ENCODE data around the gene OSBPL7.
A peak's percentile ranks its signal among the peaks of the same experiment; 100 is the strongest.

The OSBPL7 gene, protein sequence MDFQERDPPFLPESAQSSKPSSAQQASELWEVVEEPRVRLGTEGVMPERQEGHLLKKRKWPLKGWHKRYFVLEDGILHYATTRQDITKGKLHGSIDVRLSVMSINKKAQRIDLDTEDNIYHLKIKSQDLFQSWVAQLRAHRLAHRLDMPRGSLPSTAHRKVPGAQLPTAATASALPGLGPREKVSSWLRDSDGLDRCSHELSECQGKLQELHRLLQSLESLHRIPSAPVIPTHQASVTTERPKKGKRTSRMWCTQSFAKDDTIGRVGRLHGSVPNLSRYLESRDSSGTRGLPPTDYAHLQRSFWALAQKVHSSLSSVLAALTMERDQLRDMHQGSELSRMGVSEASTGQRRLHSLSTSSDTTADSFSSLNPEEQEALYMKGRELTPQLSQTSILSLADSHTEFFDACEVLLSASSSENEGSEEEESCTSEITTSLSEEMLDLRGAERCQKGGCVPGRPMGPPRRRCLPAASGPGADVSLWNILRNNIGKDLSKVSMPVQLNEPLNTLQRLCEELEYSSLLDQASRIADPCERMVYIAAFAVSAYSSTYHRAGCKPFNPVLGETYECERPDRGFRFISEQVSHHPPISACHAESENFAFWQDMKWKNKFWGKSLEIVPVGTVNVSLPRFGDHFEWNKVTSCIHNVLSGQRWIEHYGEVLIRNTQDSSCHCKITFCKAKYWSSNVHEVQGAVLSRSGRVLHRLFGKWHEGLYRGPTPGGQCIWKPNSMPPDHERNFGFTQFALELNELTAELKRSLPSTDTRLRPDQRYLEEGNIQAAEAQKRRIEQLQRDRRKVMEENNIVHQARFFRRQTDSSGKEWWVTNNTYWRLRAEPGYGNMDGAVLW

DNA sequence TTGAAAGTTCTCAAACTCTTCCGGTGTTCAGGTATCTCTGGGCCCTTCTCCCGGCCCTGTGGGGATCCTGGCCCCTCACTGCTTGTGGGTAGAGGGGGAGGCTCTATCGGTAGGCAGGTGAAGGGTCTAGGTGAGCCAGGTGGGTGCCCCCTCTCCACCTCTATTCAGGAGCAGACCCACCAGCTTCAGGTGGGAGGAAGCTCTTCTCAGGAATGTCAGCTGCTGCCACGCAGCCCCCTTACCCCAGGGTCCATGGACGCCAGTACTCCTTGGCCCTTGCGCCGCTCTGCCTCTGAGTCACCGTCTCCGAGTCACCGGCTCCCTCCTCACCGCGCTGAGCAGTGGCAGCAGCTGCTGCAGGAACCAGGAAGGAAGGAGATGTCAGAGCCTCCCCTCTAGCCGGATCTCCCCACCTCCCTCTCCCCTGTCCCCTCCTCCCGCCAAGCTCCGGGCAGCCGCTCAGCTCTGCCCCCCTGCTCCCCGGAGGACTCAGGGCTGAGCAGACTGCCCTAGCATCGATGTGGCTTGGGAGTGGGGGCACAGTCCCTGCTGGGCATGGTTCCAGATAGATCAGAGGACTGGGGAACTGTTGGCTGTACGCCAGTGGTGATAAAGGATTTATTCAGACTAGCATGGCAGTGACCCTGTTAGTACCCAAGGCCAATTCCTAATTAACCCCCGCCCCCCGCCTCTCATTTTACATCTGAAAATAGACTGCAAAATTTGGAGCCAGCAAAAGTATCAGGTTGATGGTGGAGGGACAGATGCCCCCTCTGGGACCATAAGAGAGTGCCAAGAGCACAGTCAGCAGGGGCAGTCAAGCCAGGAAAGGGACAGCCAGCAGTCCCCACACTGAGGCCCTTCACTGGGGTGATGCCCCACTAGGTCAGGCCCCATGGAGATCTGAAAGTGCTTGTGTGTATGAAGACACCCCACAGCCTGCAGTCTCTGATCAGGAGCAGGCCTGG, at the start of gene OSBPL7:
TSS of gene OSBPL7 (minus strand) at position 371 of the 968 bp plus-strand sequence. CDS start 1,516 bp downstream, outside the sequence.
- DNase-seq, result peak; percentile 36 to 64 (median 50)

DNA sequence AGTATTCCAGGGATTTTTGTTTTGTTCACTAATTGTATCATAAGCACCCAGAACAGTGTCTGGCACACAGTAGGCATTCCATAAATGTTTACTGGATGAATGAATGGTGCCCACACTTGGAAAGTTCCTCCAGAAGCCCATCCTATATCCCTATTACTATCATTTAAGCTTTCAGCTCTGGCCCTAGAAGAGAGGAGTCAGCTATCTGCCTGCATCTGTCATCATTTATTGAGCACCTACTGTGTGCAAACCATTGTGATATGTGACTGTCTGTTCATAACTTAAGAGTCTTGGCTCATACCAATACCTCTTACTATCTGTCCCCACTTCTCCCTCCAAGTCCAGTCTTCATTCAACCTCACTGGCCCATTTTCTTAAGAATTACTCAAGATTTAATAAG, 49.5 kb upstream of the OSBPL7 start:
- no peak for DNase-seq

DNA sequence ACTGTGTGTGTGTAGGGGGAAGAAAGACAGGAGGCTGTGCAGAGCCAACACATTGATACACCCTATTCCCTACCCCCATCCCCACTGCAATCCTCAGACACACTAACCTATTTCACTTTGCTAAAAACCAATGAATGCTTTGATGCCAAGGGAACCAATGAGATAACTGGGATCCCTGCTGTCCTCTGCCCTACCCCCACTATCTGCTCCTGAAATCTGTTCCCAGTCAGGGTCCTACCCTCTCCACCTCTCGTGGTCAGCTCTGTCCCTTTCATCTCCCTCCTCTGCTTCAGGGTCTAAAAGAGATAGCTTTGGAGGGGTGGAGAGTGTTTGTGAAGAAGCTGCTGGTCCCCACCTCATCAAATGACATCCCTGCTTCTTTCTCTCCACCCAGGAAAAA, 48.5 kb upstream of the OSBPL7 start:
- no peak for DNase-seq

DNA sequence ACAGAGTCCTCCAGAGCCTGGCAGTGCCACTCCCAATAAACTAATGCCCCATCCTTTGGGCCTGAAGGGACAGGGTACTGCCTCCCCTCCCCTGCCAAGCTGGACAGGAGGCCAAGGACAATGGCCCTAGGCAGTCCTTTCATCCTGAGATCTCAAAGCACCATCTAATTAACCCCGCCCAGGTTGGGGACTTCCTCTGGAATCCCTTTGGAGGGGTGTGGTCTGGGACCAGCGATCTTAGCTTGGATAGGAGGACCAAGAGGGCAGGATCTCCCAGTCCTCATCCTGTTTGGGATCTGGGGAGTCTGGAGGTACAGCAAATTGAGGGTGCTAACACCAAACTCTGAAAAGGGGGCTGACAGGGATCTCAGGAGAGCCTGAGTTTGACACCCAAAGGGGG, 47.5 kb upstream of the OSBPL7 start:
- no peak for DNase-seq

DNA sequence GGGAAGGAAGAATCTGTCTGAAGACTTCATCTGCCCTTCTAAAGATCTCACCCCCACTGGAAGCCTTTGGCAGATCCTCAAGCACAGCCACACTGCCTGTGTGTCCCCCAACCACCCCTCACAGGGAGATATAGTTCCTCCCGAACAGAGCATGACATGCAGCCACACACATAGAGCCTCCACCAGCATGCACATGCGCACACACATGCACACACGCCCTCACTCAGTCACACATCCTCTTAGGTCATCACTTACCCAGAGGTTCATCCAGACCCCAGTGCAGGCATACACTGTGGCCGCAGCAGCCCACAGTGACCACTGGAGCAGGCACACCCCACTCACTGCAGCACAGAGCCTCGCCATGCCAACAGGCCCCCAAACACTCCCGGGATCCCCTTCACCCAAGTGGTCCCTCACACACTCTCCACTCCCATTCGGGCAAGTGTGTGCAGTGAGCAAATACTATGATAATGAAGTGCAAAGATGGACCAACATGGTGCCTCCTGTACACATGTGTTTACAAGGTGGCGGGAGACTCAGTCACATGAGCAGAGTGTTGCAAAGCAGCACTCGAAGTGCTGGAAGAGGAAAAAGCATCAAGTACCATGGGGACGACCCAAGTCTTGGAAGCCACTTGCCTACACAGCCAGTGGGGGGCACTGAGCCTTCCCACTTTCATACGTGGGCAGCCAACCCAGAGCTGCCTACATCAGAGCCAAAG, 46.4 kb upstream of the OSBPL7 start:
- DNase-seq, result no peak

DNA sequence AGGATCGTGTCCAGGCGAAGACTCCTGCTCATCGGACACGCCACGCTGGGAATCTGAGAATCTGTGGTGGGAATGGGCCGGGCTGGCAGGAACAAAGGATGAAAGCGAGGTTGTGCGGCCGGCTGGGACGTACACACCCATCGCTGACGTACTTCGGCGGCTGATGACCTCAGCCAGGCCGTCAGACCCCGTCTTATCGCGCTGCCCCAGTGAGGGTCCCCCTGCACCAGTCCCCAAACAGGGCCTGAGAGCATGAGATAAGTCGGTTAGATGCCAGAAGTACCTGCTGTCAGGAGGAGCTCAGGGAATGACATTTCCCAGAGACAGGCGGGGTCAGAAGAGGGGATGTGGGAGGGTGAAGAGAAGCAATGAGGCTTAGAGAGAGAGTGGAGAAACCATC, 45.3 kb upstream of the OSBPL7 start:
- no peak for DNase-seq

DNA sequence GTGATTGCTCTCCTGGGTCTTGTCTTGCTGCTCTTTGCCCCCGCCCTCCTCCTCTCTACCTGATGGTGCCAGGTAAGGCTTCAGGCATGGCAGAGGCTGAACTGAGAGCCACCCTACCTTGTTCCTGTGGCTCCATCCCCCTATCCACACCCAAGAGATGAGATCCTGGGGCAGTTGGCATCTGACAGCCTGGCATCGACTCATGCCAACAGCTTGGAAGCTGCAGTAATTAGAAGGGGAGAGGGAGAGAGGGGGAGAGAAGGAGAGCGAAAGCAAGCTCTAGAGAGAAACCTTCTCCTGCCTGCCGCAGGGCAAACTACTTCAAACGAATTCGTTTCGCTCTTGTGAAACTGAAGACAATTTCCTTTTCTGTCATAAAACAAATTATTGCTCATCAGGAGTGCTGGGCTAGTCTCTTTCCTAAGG, 43.2 kb upstream of the OSBPL7 start:
- DNase-seq, result no peak

DNA sequence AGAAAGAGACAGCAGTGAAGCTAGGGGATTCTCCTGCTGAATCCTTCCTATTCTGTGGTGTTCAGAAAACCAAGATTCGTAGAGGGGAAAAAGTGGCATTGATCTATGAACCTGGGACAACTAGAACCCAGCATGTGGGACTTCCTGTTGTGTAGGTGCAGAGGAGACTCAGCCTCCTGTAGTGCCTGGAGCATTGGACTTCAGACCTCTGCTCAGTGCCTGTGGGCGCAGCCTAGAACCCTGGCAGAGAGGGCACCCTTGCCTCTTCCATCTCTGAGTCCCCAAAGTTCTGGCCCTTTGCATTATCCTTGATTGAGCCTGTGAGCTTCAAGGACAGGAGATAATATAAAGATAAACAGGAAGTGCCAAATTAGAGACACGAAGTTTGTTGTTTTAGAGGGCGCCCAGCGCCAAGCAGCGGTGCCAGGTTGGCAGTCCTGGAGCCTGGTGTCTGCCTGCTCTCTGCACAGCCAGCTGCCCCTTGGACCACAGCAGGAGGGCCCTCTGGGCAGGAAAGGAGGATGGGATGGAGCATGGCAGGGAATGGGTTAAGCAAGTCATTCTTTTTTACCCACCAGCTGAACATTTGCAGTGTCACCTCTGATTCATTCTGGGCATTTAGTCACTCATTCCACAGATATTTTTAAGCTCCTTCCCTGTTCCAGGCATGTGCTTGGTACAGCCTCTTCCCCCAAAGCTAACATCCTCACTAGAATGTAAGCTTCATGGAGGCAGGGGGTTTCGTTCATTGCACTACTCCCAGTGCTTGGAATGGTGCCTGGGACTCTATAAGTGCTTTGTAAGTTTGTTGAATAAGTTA, 41.2 kb upstream of the OSBPL7 start:
- no peak for DNase-seq

DNA sequence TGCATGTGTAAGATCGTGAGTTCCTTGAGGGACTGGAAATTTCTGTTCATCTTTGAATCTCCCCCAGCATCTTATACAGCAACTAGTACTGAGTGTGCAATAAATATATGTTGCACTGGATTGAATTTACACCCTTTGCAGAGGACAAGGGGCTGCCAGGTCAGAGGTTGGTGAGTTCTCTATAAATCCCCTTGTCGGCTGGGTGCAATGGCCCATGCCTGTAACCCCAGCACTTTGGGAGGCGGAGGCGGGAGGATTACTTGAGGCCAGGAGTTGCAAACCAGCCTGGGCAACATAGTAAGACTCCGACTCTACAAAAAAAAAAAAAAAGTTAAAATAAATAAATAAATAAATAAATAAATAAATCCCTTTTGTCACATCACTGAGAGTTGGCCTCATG, 38.8 kb upstream of the OSBPL7 start:
- DNase-seq, result no peak

DNA sequence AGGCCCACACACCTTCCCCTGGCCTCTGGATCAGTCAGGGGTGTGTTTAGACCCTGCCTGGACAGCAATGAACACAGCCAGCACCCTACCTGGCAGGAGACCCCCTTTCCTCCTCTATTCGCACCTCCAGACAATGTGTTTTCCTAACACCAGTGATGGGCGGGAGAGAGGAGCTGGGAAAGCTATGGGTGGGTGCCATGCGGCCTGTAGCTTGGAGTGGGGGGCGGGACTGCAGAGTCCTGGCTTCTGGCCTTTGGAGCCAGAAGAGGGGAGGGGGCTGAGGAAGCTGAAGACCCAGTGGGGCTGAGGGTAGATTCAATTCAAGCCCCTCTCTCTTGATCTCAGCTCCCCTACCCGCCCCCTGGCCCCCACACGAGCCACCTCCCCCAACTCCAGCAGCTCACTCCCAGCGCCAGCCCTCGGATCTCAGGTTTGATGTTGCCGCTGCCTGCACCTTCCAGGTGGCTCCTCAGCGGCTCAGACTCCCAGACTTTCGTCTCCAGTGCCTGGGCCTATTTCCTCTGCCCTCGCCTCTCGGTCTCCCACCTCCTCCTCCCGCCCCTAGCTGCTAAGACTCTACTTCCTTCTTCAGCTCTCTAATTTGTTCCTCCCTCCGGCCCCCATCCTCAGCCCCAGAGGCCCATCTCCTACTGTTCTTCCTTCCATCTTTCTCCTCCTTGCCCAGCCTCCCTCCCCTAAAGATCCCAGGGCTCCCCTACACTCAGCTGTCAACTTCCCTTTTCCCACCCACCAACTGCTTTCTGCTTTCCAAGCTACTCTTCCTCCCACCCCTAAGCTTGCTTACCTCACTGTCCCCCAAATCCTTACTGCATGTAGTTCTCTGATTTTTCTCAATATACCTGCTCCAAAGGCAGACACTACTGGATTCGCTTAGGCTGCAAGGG, 36.2 kb upstream of the OSBPL7 start:
- DNase-seq, result no peak

DNA sequence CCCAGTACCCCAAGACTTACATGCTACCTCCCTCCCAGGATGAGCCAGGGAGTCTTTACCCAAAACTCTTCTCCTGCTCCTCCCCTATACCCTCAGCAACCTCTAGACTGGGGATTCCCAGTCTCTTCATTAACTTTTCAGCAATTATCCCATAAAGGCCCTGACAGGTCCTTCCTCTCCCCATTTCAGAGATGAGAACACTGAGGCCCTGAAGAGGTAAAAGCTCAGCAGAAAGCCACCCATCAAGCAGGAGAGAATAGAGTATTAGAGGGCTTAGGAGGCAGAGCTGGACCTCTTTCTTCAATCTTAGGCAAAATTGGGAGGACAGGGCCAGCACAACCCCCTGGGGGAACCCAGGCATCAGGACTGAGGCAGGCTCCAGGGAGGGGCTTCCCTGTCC, 35.2 kb upstream of the OSBPL7 start:
- DNase-seq, result no peak

DNA sequence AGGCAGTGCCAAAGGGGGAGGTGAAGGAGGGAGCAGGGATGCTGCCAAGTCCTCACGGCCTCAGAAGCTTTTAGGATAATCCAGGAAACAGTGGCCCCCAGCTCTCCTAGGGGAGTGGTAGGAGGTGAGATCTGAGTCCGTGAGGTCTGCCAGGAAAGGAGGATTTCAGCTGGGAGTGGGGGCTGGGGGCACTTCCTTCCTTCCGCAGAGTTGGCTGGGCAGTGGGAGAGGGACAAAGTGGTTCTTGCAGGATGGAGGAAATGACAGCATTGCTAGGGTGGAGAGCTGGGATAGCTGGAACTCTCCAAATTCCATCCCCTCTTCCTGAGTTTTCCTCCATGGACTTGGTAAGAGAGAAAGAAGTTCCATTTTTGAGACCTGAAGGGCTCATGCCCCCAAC, 34.1 kb upstream of the OSBPL7 start:
- no peak for DNase-seq

DNA sequence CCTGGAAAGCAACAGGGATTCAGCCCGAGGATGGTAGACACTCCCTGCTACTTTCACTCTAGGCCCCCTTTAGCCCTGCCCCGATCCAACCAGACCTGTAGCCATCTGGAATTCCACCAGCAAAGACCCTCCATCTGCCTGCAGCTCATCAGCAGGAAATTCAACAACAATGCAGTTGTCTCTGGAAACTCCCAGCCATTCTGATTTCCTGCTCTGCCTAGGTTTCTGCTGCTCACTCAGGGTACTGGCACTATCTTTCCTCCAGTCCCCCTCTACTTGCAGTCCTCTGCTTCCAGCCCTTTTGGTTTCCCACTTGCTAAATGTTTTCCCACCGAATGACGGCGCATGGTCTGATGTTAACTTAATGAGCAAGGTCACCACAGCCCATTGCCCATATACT, 32.0 kb upstream of the OSBPL7 start:
- DNase-seq, result no peak

DNA sequence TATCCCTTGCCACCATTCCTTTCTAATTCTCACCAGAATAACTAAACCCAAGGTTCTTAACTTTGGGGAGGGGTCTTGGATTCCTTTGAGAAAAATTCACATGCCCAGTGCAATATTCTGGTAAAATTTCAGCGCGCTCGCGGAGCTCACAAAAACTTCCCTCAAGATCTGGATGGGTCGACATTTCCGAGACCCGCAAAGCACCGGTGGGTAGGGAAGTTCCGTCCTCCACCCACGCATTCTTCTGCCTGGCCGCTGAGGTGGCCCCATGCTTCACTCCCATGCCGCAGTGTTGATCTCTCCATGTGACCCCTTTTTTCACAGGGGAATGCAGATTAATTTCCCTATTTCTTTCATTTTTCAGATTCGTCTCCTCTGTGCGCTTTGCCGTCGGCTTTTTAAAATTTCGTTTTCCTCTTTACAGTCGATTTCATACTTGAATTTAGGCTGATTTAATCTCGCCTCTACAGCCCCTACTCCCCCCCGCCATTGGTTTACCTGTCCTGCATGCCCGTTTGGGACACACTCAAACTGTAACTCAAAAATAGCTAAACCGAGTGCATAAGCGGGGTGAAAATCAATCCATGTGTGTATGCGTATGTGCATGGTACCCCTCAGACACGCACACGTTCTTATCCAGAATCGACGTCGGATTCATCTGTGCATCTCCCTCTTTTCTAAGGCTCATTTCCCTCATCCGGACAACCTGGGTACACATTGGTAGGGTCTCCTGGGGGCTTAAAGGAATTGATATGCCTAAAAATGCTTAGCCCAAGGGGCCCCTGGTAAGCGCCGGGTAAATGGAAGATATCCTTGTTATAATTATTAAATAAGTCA, 30.7 kb upstream of the OSBPL7 start:
- DNase-seq, result no peak

DNA sequence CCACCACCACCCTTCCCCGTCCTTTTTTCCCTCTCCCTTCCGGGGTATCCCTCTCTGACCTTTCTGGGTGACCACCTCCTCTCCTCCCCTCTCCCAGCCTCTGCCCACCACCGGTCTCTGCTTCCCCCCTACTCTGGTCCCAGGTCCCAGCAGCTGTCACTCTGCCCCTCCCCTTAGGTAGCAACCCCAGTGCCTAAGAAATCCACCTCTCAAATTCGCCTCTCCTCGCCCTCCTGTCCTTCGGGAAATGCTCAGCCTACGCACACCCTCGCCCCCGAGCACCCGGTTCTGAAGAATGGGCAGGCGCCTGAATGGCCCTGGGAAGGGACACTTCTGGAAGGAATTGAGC, 30.1 kb upstream of the OSBPL7 start:
- no peak for DNase-seq

DNA sequence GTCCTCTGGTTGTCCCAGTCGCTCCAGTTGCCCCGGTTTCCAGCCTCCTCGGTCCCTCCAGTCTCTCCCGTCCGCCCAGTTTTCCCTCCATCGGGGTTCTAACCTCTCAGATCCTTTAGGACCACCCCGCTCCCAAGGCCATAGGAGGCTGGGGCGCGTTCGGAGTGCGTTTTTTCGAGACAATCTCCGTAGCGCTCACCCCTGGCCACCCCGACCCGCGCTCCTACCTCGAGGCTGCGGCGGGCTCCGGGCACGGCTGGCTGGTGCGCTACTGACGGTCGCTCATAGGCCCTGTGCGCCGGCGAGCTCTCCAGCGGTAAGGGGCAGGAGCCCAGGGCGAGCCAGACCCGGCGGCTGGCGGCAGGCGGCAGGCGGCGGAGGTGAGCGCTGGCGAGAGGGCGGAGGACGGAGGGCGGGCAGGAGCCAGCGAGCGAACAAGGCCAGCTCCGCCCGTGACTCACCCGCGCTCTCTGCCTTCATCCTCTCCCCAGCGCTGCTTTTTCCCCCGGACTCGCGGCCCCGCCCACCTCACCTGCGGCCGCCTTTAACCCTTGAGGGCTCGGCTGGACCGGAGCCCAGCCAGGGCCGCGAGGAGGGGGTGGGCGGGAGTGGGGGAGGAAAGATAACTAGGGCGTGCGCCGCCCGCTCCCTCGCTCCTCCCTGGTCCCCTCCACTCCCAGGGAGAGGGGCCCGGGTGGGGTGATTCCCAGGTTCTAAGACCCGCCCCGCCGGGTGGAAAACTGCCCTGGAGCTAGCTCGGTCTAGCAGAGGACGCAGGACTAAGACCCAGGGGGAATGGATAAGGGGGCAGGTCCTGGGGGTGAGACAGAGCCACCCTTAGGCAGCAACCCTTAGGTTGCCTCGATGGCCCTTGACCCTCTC, 29.3 kb upstream of the OSBPL7 start, which contains the start of gene SP6:
TSS of gene SP6 (minus strand) at position 472 of the 882 bp plus-strand sequence. CDS start 2,734 bp downstream, outside the sequence.
- DNase-seq, result peak; percentile 29 to 43 (median 40)

DNA sequence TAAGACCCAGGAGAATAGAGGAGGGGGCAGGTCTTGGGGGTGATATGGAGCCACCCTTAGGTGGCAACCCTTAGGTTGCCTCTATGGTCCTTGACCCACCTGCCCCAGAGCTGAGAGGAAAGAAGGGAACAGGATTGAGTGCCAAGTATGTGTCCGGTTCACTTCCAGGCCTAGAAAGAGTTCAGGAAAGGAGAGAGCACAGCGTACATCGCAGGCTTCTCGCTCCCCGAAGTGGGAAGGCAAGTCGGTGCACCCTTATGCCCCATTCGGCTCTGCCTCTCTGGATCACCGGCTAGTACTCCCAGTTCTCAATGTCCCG, 28.7 kb upstream of the OSBPL7 start:
- DNase-seq, result no peak

DNA sequence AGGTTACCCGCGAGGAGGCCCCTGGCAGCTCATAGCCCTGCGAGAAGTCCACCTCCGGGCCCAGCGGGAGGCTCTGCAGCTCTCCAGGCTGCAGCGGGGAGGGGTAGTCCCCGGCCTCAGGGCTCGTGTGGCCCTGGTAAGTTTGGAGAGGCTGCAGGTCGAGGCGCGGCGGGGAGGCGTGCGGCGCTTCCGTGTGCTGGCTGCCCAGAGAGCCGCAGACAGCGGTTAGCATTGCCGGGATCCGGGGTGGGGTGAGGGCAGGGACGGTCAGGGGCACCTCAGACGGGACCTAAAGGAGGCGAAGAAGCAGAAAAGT, 26.6 kb upstream of the OSBPL7 start:
- no peak for DNase-seq
